DND-41 (cell line): Measurements from ENCODE around the gene PCDHGC4.
A peak's percentile ranks its signal among the peaks of the same experiment; 100 is the strongest.

Experiments
- ATAC-seq: fragments of 200-7000 bp; cut with Tn5 transposase; 3 replicates; pipeline ENCODE4 v1.9.1; 2021; ENCODE audit warnings: low read depth; ENCODE audit not compliant: insufficient read depth
- DNase-seq: peaks from one replicate; pipeline ENCODE4 v3.0.0-alpha.2; 2020
- H2AFZ ChIP-seq: 2 replicates; pipeline ENCODE4 v1.6.0; 2012; ENCODE audit warnings: low read depth, low read length
- H3K27ac ChIP-seq: 2 replicates; pipeline ENCODE4 v1.5.1; 2012; ENCODE audit warnings: low read length, inconsistent platforms
- H3K27me3 ChIP-seq: fragments of 200-600 bp; sonication (generic); 2 replicates; pipeline ENCODE4 v1.6.0; 2012; ENCODE audit warnings: low read length, mild to moderate bottlenecking, inconsistent platforms; ENCODE audit not compliant: insufficient read depth, poor library complexity
- H3K36me3 ChIP-seq: 2 replicates; pipeline ENCODE4 v1.5.1; 2012; ENCODE audit warnings: low read length, inconsistent platforms; ENCODE audit not compliant: insufficient read depth
- H3K4me1 ChIP-seq: 2 replicates; pipeline ENCODE4 v1.5.1; 2012; ENCODE audit warnings: mild to moderate bottlenecking, low read length; ENCODE audit not compliant: insufficient read depth
- H3K4me2 ChIP-seq: 2 replicates; pipeline ENCODE4 v1.6.0; 2012; ENCODE audit warnings: mild to moderate bottlenecking, moderate library complexity, low read length, inconsistent platforms; ENCODE audit not compliant: insufficient read depth
- H3K4me3 ChIP-seq, 2 experiments: fragments of 200-600 bp in 1 of 2; shearing (Covaris generic) in 1 of 2; 2 replicates each; pipeline ENCODE4 v1.5.1; 2012 to 2016; ENCODE audit warnings: inconsistent platforms in 2 of 2, low read length in 2 of 2, mild to moderate bottlenecking in 2 of 2, low read depth in 1 of 2, moderate library complexity in 1 of 2
- H3K79me2 ChIP-seq: 2 replicates; pipeline ENCODE4 v1.6.0; 2012; ENCODE audit warnings: low read length, inconsistent platforms; ENCODE audit not compliant: insufficient read depth
- H3K9ac ChIP-seq: 2 replicates; pipeline ENCODE4 v1.6.0; 2012; ENCODE audit warnings: low read depth, mild to moderate bottlenecking, inconsistent platforms, low read length, moderate library complexity
- H3K9me3 ChIP-seq: 2 replicates; pipeline ENCODE4 v1.5.1; 2012; ENCODE audit warnings: low read length, moderate library complexity, mild to moderate bottlenecking, inconsistent platforms; ENCODE audit not compliant: insufficient read depth, severe bottlenecking
- H4K20me1 ChIP-seq: 2 replicates; pipeline ENCODE4 v1.6.0; 2012; ENCODE audit warnings: low read length; ENCODE audit not compliant: insufficient read depth
- EZH2 ChIP-seq: IDR thresholded peaks from 3 replicates; pipeline ENCODE4 v1.6.1; 2012; ENCODE audit warnings: borderline replicate concordance, low read depth, mild to moderate bottlenecking, moderate library complexity, low read length, inconsistent platforms; ENCODE audit not compliant: severe bottlenecking
- TF ChIP-seq, protein P1 (sequence below): IDR thresholded peaks from 2 replicates; pipeline ENCODE4 v1.5.1; 2012; ENCODE audit warnings: borderline replicate concordance, low read length, moderate library complexity, mild to moderate bottlenecking; ENCODE audit not compliant: poor library complexity, severe bottlenecking; ENCODE audit errors: extremely low read depth

Gene PCDHGC4

DNA sequence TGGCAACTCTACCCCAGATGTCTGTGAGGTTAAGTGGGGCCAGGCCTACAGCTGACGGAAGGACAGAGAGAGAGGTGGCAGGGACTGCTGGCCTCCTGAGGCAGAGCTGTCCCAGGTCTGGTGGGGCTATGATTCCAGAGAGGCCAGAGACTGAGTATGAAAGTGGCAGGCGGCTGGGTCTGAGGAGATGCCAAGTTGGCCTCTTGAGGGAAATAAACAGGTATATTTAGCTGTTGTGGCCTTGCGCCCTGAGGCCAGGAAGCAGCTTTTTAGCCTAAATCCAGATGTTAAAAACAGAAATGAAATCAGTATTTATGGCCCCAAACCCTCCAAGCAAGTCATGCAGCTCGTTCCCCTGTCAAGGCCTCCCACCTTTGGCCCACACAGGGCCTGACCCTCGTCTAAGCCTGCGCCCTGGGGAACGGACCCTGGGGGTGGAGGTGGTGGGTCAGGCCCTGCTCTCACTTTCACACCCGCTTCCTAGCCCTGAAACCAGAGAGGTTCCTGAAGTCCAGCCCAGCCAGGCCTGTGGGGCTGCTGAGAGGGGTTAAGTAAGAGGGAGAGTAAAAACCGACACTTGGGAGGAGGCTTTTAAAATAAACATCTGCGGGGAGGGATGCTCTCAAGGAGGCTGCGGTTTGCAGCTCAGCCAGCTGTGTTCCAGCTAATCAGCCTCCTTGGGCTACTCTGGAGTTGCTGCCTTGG lies 22.7 kb downstream of the PCDHGC4 start:
- no peak overlapping the region for H2AFZ ChIP-seq
- ATAC-seq (no peak), DNase-seq (no peak)
- H3K9me3 ChIP-seq = no peaks in the 10 kb centered on the region
- H3K79me2 ChIP-seq = no peaks in the 10 kb centered on the region
- no peak overlapping the region for H3K4me3 ChIP-seq
- H3K4me1 ChIP-seq = no peaks in the 10 kb centered on the region
- no peak overlapping the region for H3K27ac ChIP-seq
- no peak overlapping the region for H3K4me2 ChIP-seq
- H3K27me3 ChIP-seq = no peaks in the 10 kb centered on the region
- H3K36me3 ChIP-seq = peaks cover 3% of the 10 kb centered on the region; the same call in 1 of the 2 replicates
- no peak overlapping the region for H3K9ac ChIP-seq
- TF ChIP-seq, protein P1, sequence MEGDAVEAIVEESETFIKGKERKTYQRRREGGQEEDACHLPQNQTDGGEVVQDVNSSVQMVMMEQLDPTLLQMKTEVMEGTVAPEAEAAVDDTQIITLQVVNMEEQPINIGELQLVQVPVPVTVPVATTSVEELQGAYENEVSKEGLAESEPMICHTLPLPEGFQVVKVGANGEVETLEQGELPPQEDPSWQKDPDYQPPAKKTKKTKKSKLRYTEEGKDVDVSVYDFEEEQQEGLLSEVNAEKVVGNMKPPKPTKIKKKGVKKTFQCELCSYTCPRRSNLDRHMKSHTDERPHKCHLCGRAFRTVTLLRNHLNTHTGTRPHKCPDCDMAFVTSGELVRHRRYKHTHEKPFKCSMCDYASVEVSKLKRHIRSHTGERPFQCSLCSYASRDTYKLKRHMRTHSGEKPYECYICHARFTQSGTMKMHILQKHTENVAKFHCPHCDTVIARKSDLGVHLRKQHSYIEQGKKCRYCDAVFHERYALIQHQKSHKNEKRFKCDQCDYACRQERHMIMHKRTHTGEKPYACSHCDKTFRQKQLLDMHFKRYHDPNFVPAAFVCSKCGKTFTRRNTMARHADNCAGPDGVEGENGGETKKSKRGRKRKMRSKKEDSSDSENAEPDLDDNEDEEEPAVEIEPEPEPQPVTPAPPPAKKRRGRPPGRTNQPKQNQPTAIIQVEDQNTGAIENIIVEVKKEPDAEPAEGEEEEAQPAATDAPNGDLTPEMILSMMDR = no peak
- no peak for TF ChIP-seq EZH2
- H4K20me1 ChIP-seq = no peaks in the 10 kb centered on the region

DNA sequence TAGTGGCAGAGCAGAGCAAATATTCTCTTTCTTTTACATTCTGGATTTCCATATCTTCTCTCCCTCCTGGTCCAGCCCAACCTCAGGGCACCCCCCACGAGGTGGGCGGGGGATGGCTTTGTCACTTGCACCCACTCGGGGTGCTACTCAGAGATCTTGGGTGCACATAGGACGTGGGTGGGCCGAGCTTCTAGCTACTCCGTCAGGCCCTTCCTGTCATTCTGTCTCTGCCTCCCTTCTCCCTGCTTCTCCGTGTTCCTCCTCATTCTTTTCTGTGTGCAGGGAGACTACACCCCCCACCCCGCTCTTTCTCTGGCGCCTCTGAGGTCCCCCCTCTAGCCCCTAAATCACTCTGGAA lies 23.6 kb downstream of the PCDHGC4 start:
- H3K4me3 ChIP-seq = no peak overlapping the region
- no peaks in the 10 kb centered on the region for H3K79me2 ChIP-seq
- no peak for TF ChIP-seq EZH2
- TF ChIP-seq, protein P1 = no peak
- H3K4me2 ChIP-seq = no peak overlapping the region
- H3K36me3 ChIP-seq = peaks cover 10% of the 10 kb centered on the region
- no peak overlapping the region for H2AFZ ChIP-seq
- no peak for DNase-seq
- H3K4me1 ChIP-seq = no peaks in the 10 kb centered on the region
- no peak overlapping the region for H3K27ac ChIP-seq
- no peaks in the 10 kb centered on the region for H3K27me3 ChIP-seq
- no peak for ATAC-seq
- H3K9me3 ChIP-seq = no peaks in the 10 kb centered on the region
- H4K20me1 ChIP-seq = no peaks in the 10 kb centered on the region
- no peak overlapping the region for H3K9ac ChIP-seq

DNA sequence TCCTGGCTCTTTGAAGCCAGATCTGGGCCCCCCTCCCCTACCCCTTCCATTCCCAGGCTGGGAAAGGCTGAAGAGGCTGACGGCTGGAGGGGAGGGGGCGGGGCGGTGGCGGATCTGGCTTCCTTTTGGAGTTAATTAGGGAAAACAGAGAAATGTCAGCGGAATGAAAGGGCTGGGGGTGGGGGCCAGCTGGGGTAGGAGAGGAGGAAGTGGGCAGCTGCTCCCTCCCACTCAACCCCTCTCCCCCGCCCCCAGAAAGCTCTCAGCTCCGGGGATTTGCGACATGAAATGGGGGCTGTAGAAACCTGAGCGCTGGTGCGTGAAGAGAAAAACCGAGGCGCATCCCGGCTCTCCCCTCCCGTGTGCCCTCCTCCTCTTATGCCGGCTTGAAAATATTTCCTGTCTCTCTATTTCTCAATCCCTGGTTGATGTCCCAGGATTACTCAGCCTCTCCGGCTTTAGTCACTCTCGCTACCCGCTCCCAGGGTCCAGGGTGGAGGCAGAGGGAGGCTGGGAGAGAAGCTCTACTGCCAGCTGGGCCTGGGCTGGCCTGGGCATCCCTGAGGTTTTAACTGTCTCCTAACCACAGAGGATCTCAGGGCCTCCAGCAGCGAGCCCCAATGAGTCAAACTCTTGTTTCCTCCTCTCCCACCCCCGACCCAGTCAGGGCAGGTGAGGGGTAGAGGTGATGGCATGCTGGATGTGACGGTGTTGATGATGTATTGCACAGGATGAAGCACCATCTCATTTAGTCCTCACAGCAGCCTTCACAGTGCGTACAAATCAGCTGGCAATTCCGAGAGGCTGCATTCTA lies 24.2 kb downstream of the PCDHGC4 start:
- Histone ChIP-seq H3K4me3 (no peak overlapping the region), H3K27me3 (no peaks in the 10 kb centered on the region), H3K27ac (no peak overlapping the region), H4K20me1 (no peaks in the 10 kb centered on the region), H3K9ac (no peak overlapping the region), H3K9me3 (no peaks in the 10 kb centered on the region), H3K4me2 (no peak overlapping the region), H3K79me2 (no peaks in the 10 kb centered on the region), H3K36me3 (peaks cover 16% of the 10 kb centered on the region), H2AFZ (no peak overlapping the region), H3K4me1 (no peaks in the 10 kb centered on the region)
- DNase-seq (peak; percentile 23), ATAC-seq (peak; percentile 38)
- TF ChIP-seq, protein P1 = no peak
